ENCODE data around the gene PLD5.
"Not testable (repeated sequence)": the region's sequence is repeated elsewhere in the genome, so short reads cannot be mapped to it uniquely, and the experiment has no call there.

Gene PLD5

DNA sequence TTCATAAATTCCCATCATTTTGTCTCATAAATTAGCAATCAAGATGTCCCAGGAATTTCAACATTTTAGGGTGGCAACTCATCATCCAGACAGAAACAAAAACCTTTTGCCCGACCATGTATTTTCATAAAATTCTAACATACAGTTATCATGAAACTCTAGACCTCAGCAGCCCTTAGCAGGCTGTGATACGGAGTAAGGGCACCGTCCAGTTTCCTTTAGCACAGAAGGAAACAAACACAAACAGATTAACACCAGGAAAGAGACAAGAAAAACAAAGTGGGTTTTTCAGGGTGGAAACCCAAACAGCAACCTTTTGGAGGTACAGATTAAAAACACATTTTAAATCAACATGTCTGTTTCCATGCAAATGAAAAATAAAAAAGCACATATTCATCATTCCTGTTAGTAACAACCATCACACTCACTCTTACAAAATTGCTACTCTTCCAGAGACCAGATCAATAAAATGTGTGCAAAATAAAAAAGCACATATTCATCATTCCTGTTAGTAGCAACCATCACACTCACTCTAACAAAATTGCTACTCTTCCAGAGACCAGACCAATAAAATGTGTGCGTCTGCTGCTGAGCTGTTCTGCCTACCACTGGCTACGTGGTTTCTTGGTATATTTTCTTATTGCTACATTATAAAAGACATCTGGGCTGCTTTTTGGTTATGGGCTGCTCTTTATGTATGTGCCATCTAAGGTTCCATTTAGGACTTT, 241.6 kb downstream of the PLD5 start:
- H3K36me3 ChIP-seq (ENCODE audit: control insufficient read depth, insufficient read depth, low read length); H3K9ac ChIP-seq (ENCODE audit: low read length); H3K4me1 ChIP-seq (ENCODE audit: control insufficient read depth, insufficient read depth, low read length); H3K4me3 ChIP-seq (ENCODE audit: low read depth, low read length); H3K9me3 ChIP-seq (ENCODE audit: control insufficient read depth, insufficient read depth, low read depth, low read length); H3K27ac ChIP-seq (ENCODE audit: low read depth, low read length); H3K27me3 ChIP-seq (ENCODE audit: control insufficient read depth, insufficient read depth, low read length): not testable (repeated sequence)

DNA sequence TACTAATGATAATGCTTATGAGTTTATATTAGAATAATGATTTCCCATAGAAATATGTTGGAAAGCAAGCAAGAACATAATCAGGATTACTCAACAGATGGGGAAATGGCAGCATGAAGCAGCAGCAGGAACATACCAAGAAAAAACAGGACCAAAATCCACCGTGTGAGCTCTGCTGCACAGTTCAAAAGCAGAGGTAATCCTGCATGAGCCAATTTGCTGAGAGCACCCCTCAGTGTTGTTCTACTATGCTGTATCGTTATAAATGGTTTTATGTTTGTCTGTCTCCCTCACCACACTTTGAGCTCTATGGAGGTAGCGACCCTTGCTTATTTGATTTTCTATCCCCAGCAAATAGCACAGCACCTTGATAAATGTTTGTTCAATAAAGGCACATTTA, 246.1 kb downstream of the PLD5 start:
- not testable (repeated sequence) for H3K9me3 ChIP-seq (ENCODE audit: control insufficient read depth, insufficient read depth, low read depth, low read length); H3K27ac ChIP-seq (ENCODE audit: low read depth, low read length); H3K36me3 ChIP-seq (ENCODE audit: control insufficient read depth, insufficient read depth, low read length); H3K9ac ChIP-seq (ENCODE audit: low read length); H3K4me3 ChIP-seq (ENCODE audit: low read depth, low read length); H3K4me1 ChIP-seq (ENCODE audit: control insufficient read depth, insufficient read depth, low read length); H3K27me3 ChIP-seq (ENCODE audit: control insufficient read depth, insufficient read depth, low read length)

DNA sequence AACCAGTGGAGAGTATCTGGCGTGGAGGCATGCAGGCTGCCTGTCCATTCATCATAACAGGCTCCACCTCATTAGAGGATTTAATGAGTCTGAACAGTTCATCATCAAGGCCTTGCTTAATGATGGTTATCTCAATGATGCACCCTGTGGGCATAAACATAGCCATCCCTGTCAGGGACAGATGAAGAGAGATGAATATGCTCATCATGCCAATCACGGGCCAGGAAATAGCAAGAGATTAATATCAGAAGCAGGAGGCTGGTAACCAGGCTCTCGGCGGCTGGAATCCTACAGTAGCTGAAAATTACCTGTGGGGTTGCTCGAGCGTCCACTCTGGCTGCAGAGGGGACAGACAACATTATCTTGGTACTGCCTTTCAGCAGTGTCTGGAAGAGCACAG, 247.7 kb downstream of the PLD5 start:
- not testable (repeated sequence) for H3K4me3 ChIP-seq (ENCODE audit: low read depth, low read length); H3K27me3 ChIP-seq (ENCODE audit: control insufficient read depth, insufficient read depth, low read length); H3K27ac ChIP-seq (ENCODE audit: low read depth, low read length); H3K9ac ChIP-seq (ENCODE audit: low read length); H3K4me1 ChIP-seq (ENCODE audit: control insufficient read depth, insufficient read depth, low read length); H3K36me3 ChIP-seq (ENCODE audit: control insufficient read depth, insufficient read depth, low read length); H3K9me3 ChIP-seq (ENCODE audit: control insufficient read depth, insufficient read depth, low read depth, low read length)

DNA sequence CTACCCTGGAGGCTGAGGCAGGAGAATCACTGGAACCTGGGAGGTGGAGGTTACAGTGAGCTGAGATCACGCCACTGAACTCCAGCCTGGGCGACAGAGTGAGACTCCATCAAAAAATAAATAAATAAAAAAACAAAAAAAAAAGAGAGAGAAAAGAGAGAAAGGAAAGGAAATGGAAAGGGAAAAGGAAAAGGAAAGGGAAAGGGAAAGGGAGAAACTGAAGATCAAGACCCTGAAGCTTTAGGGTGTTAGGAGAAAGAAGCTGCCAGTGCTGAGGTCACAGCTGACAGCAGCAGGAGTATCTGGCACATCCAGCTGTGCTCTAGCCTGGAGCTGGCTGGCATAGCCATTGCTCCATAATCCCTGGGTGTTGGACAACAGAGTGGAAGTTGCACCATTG, 257.5 kb downstream of the PLD5 start:
- not testable (repeated sequence) for H3K27ac ChIP-seq (ENCODE audit: low read depth, low read length); H3K27me3 ChIP-seq (ENCODE audit: control insufficient read depth, insufficient read depth, low read length); H3K4me1 ChIP-seq (ENCODE audit: control insufficient read depth, insufficient read depth, low read length); H3K4me3 ChIP-seq (ENCODE audit: low read depth, low read length); H3K9me3 ChIP-seq (ENCODE audit: control insufficient read depth, insufficient read depth, low read depth, low read length); H3K9ac ChIP-seq (ENCODE audit: low read length); H3K36me3 ChIP-seq (ENCODE audit: control insufficient read depth, insufficient read depth, low read length)

DNA sequence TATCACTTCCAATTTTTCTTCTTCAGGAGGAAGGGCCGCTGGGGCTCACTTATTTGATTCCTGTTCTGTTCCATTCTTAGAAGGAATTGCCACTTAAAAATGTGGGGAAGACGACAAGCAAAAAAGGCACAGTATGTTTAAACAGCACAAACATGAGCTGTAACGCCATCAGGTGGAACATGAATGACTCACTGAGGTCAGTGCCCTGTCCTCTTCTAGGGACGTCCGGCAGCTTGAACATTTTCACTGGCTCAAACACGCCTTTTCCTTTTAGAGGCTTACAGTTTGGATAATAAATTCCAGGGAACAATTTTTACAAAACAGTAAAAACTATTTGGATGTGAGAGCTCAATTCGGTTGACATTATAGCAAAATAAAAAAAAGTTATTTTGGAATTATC, 260.1 kb downstream of the PLD5 start:
- not testable (repeated sequence) for H3K9ac ChIP-seq (ENCODE audit: low read length); H3K27ac ChIP-seq (ENCODE audit: low read depth, low read length); H3K9me3 ChIP-seq (ENCODE audit: control insufficient read depth, insufficient read depth, low read depth, low read length); H3K27me3 ChIP-seq (ENCODE audit: control insufficient read depth, insufficient read depth, low read length); H3K4me3 ChIP-seq (ENCODE audit: low read depth, low read length); H3K36me3 ChIP-seq (ENCODE audit: control insufficient read depth, insufficient read depth, low read length); H3K4me1 ChIP-seq (ENCODE audit: control insufficient read depth, insufficient read depth, low read length)

DNA sequence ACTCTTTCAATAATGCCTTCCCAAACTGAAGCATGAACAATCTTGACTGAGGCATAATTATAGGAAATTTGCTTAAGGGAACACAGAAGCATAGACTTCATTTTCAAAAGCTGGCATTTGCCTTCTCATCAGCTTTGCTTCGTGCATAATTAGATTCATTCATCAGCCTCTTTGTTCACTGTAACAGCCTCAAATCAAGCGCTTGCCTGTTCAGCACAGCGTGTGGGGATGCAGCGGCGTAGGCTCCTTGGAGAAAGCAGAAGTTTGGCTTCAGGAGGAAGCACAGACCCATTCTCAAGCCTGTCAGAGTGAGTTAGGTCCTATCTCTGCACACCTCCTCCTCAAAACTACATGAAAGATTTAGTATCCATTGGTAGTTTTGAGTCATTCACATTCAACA, 279.2 kb downstream of the PLD5 start:
- no peak overlapping the region for H3K4me3 ChIP-seq (ENCODE audit: low read depth, low read length)

DNA sequence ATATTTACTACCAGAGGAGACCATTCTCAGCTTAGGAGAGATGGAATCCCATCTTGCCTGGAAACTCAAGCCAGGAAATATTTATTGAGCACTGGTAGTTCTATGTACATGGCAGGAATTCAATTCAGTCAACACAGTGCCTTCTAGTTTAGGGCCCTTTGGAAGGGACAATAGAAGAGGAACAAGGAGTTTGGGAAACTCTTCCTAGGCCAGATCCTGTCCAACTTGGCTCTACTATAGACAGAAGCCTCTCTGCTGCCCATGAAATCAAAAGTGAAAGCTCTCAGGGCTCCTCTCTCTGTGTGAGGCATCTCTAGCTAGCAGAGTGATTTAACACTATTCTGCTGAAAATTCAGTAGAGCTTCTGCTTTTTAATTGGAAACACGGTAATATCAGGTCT, 281.0 kb downstream of the PLD5 start:
- H3K4me1 ChIP-seq (ENCODE audit: control insufficient read depth, insufficient read depth, low read length): peaks cover 10% of the 10 kb centered on the region
- H3K36me3 ChIP-seq (ENCODE audit: control insufficient read depth, insufficient read depth, low read length): no peaks in the 10 kb centered on the region
- H3K9me3 ChIP-seq (ENCODE audit: control insufficient read depth, insufficient read depth, low read depth, low read length): no peaks in the 10 kb centered on the region
- H3K4me3 ChIP-seq (ENCODE audit: low read depth, low read length): no peak overlapping the region
- H3K27me3 ChIP-seq (ENCODE audit: control insufficient read depth, insufficient read depth, low read length): no peaks in the 10 kb centered on the region
- H3K9ac ChIP-seq (ENCODE audit: low read length): no peak overlapping the region
- no peak overlapping the region for H3K27ac ChIP-seq (ENCODE audit: low read depth, low read length)

More for the DNA sequence above, 279.2 kb downstream of the PLD5 start:
- no peaks in the 10 kb centered on the region for H3K36me3 ChIP-seq (ENCODE audit: control insufficient read depth, insufficient read depth, low read length)
- no peaks in the 10 kb centered on the region for H3K27me3 ChIP-seq (ENCODE audit: control insufficient read depth, insufficient read depth, low read length)
- H3K9ac ChIP-seq (ENCODE audit: low read length): no peak overlapping the region
- H3K27ac ChIP-seq (ENCODE audit: low read depth, low read length): no peak overlapping the region
- no peaks in the 10 kb centered on the region for H3K9me3 ChIP-seq (ENCODE audit: control insufficient read depth, insufficient read depth, low read depth, low read length)
- peaks cover 10% of the 10 kb centered on the region for H3K4me1 ChIP-seq (ENCODE audit: control insufficient read depth, insufficient read depth, low read length)

DNA sequence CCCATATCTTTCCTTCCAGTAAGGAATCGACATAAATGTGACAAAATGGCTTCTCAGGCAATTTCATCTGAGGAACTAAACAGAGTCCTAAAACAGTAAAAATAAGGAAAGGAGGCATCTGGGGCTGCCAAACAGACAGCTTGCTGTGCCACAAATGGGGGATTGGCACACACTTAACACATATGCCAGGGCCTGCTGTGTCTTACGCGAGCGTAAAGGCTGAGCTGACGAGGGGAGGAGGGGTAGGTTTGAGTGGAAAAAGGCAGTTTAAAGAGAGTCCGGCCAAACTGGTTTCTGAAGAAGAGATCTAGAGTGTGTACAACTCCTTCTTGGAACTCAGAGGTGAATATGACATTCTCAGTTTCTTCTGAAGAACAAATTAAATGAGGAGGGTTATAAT, 281.5 kb downstream of the PLD5 start:
- Histone ChIP-seq H3K9me3 (ENCODE audit: control insufficient read depth, insufficient read depth, low read depth, low read length) (no peaks in the 10 kb centered on the region), H3K27ac (ENCODE audit: low read depth, low read length) (no peak overlapping the region), H3K4me1 (ENCODE audit: control insufficient read depth, insufficient read depth, low read length) (peaks cover 10% of the 10 kb centered on the region), H3K9ac (ENCODE audit: low read length) (no peak overlapping the region), H3K27me3 (ENCODE audit: control insufficient read depth, insufficient read depth, low read length) (no peaks in the 10 kb centered on the region), H3K36me3 (ENCODE audit: control insufficient read depth, insufficient read depth, low read length) (no peaks in the 10 kb centered on the region), H3K4me3 (ENCODE audit: low read depth, low read length) (no peak overlapping the region)

DNA sequence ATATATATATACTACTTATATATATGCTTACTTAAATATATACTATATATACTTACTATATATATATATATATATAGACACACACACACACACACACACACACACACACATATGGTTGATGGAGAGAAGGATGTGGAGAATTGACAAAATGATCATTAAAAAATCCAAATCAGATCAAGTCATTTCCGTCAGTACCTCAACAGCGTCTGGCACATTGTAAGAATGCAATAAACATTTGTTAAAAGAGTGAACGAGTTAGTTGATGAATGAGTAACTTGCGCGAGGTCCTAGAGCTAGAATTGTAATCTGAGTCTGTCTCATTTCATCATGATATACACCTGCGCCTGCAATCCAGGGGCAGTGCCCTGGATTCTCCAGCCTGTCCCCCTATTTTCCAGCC, 282.6 kb downstream of the PLD5 start:
- Histone ChIP-seq H3K27me3 (ENCODE audit: control insufficient read depth, insufficient read depth, low read length) (no peaks in the 10 kb centered on the region), H3K36me3 (ENCODE audit: control insufficient read depth, insufficient read depth, low read length) (no peaks in the 10 kb centered on the region), H3K9me3 (ENCODE audit: control insufficient read depth, insufficient read depth, low read depth, low read length) (peaks cover 4% of the 10 kb centered on the region), H3K4me1 (ENCODE audit: control insufficient read depth, insufficient read depth, low read length) (peaks cover 10% of the 10 kb centered on the region), H3K9ac (ENCODE audit: low read length) (no peak overlapping the region), H3K27ac (ENCODE audit: low read depth, low read length) (no peak overlapping the region), H3K4me3 (ENCODE audit: low read depth, low read length) (no peak overlapping the region)

DNA sequence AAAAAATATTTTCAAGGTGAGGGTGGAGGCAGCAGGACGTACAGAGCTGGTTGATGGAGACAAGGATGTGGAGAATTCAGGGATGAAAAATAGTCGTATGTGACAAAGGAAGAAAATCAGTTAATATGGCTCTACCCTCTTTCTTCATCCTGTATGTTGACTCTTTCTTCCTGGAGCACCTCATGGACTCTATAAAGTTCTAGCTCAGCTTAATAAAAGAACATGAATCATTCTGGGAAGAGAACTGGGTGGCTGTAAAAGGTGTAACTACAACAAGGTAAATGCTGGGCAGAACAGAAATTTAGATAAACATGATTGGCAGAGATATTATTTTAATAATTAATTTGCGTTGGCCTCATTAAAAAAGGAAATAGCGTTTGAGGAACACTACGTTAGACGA, 283.8 kb downstream of the PLD5 start:
- peaks cover 10% of the 10 kb centered on the region for H3K4me1 ChIP-seq (ENCODE audit: control insufficient read depth, insufficient read depth, low read length)
- H3K27me3 ChIP-seq (ENCODE audit: control insufficient read depth, insufficient read depth, low read length): no peaks in the 10 kb centered on the region
- no peaks in the 10 kb centered on the region for H3K36me3 ChIP-seq (ENCODE audit: control insufficient read depth, insufficient read depth, low read length)
- no peak overlapping the region for H3K4me3 ChIP-seq (ENCODE audit: low read depth, low read length)
- peaks cover 4% of the 10 kb centered on the region for H3K9me3 ChIP-seq (ENCODE audit: control insufficient read depth, insufficient read depth, low read depth, low read length)
- no peak overlapping the region for H3K27ac ChIP-seq (ENCODE audit: low read depth, low read length)
- no peak overlapping the region for H3K9ac ChIP-seq (ENCODE audit: low read length)

DNA sequence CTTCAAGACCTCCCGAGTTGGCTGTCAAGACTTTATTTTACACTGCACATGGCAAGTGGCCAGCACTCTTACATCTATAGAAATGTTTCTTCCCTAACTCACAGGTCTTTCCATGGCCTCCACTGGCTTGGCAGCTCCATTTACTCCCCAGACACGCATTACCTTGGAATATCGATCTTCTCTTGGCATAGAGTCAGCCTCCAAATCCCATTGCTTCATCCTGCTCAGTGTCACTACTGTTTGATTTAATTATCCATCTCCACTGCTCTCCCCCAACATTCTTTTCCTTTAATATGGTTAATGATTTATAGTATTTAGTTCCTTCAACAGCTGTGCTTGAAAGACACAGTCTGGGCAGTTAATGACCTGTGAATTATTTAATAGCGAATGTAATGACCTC, 284.4 kb downstream of the PLD5 start:
- Histone ChIP-seq H3K4me3 (ENCODE audit: low read depth, low read length) (no peak overlapping the region), H3K27me3 (ENCODE audit: control insufficient read depth, insufficient read depth, low read length) (no peaks in the 10 kb centered on the region), H3K36me3 (ENCODE audit: control insufficient read depth, insufficient read depth, low read length) (no peaks in the 10 kb centered on the region), H3K27ac (ENCODE audit: low read depth, low read length) (no peak overlapping the region), H3K4me1 (ENCODE audit: control insufficient read depth, insufficient read depth, low read length) (peaks cover 5% of the 10 kb centered on the region), H3K9me3 (ENCODE audit: control insufficient read depth, insufficient read depth, low read depth, low read length) (peaks cover 4% of the 10 kb centered on the region), H3K9ac (ENCODE audit: low read length) (no peak overlapping the region)

DNA sequence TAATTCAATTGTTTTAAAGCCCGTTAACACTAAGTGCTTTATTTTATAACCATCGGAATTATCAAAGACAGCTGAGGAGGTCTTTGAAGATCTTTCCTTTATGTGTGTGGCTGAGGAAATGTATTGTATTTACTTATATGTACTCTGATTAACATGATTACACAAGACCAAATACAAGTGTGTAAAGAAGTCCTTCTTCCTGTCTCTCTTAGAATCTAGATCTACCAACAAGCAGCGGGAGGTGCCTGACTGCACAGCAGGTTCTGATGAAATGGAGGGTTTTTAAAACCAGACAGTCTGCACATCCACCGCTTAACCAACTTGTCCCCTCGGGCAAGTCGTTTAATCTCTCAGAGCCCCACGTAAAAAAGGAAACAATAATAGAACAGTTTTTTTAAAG, 285.1 kb downstream of the PLD5 start:
- Histone ChIP-seq H3K4me3 (ENCODE audit: low read depth, low read length) (no peak overlapping the region), H3K27me3 (ENCODE audit: control insufficient read depth, insufficient read depth, low read length) (no peaks in the 10 kb centered on the region), H3K4me1 (ENCODE audit: control insufficient read depth, insufficient read depth, low read length) (peaks cover 5% of the 10 kb centered on the region), H3K9ac (ENCODE audit: low read length) (no peak overlapping the region), H3K36me3 (ENCODE audit: control insufficient read depth, insufficient read depth, low read length) (no peaks in the 10 kb centered on the region), H3K9me3 (ENCODE audit: control insufficient read depth, insufficient read depth, low read depth, low read length) (peaks cover 4% of the 10 kb centered on the region), H3K27ac (ENCODE audit: low read depth, low read length) (no peak overlapping the region)

Measured in HUES6 (cell line).